Vagina (tissue), 2 donors: ENCODE measurements around the gene CD22.

Experiments used
- POLR2A ChIP-seq, 2 donors: fragments of 450-650 bp; IDR thresholded peaks; one replicate each; pipeline ENCODE4 v1.6.1; 2017; ENCODE audit warnings: antibody characterized with exemption in 2 of 2, mild to moderate bottlenecking in 2 of 2, moderate library complexity in 2 of 2
- TF ChIP-seq, protein P1 (sequence below), 3 experiments: fragments of 450-650 bp in 2 of 3; fragments of 200-600 bp in 1 of 3; sonication (generic) in 1 of 3; IDR thresholded peaks; one replicate each; pipeline ENCODE4 v1.5.1; 2017 to 2019; ENCODE audit warnings: antibody characterized with exemption in 3 of 3, mild to moderate bottlenecking in 2 of 3, moderate library complexity in 2 of 3

DNA sequence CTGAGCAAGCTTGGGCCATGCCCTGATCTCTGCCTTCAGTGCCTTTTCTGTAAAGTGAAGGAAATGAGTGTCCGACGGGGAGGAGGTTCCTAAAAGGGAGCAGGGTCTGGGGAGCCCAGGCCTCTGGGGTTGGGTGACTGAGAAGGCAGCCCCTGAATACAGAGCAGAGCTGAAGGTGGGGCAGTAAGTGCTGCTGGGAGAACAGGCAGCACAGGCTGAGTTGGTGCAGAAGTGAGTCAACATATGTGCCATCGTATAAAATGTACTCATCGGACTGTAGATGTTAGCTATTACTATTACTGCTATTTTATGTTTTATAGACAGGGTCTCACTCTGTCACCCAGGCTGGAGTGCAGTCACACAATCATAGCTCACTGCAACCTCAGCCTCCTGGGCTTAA lies 47.7 kb upstream of the CD22 start:
- TF ChIP-seq, protein P1, sequence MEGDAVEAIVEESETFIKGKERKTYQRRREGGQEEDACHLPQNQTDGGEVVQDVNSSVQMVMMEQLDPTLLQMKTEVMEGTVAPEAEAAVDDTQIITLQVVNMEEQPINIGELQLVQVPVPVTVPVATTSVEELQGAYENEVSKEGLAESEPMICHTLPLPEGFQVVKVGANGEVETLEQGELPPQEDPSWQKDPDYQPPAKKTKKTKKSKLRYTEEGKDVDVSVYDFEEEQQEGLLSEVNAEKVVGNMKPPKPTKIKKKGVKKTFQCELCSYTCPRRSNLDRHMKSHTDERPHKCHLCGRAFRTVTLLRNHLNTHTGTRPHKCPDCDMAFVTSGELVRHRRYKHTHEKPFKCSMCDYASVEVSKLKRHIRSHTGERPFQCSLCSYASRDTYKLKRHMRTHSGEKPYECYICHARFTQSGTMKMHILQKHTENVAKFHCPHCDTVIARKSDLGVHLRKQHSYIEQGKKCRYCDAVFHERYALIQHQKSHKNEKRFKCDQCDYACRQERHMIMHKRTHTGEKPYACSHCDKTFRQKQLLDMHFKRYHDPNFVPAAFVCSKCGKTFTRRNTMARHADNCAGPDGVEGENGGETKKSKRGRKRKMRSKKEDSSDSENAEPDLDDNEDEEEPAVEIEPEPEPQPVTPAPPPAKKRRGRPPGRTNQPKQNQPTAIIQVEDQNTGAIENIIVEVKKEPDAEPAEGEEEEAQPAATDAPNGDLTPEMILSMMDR (IDR thresholded peaks at IDR 0.05): no peak
- TF ChIP-seq POLR2A (IDR thresholded peaks at IDR 0.05): no peak
